ENCODE results near the gene ZACN. TPM values are rescaled to one million over a fixed set of nuclear protein-coding genes. Genes with fewer than 3 reads are reported as not detected.

Gene ZACN
- polyA plus RNA-seq, 1 donor from 2014 or later = not detected

DNA sequence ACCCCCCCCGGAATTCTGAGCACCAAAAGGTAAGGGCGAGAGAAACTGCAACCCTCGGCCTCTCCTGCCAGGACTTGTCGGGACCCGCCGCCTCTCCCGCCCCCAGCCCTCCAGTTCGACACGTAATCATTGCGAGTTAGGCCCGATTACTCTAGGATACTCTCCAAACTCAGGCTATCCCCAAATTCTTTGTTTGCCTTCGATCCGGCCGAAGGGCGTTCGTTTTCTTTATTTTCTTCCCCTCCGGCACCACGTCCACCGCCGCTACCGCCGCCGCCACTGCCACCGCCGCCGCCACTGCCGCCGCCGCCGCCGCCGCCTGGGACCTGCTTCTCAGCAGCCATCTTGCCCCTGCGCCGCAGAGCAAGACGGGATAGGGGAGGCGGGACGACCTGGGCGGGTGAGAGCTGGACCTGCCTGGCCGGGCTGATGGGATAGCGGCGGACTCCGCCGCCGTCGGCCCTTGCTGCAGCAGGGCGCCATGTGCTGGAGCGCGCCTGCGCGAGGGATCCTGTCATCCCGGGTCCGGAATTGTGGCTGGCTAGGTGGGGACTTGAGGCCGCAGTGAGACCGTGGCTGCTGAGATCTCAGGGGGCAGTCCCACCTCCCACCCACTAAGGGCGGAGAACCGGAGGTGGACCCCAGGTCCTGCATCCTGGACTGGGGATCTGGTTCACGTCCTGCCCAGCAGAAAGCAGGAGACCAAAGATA, 6.7 kb upstream of the ZACN start, which contains the start of gene SRP68:
TSS of gene SRP68 (minus strand) at position 370 of the 711 bp plus-strand sequence. CDS start at position 344, 26 bp downstream.
- H2AFZ ChIP-seq (ENCODE audit: low read depth, low read length) = peak within 1 kb of the TSS; percentile 69
- H3K4me2 ChIP-seq (ENCODE audit: low read length) = peak within 1 kb of the TSS; percentile 81
- H3K36me3 ChIP-seq (ENCODE audit: insufficient read depth, low read length) = peaks cover 5% of the 10 kb centered on the region
- no peaks in the 10 kb centered on the region for H3K9me3 ChIP-seq (ENCODE audit: low read length)
- H3F3A ChIP-seq (ENCODE audit: insufficient read depth, low read length, poor library complexity, severe bottlenecking) = no peaks in the 10 kb centered on the region
- H3K27me3 ChIP-seq (ENCODE audit: insufficient read depth, low read depth, low read length) = peaks cover 40% of the 10 kb centered on the region
- TF ChIP-seq EZH2 (IDR thresholded peaks at IDR 0.05; ENCODE audit: borderline replicate concordance, insufficient read depth, low read length, poor library complexity, severe bottlenecking) (no peak), POLR2AphosphoS5 (IDR thresholded peaks at IDR 0.05) (peak; percentile 94), SMC3 (conservative IDR thresholded peaks at IDR 0.05; ENCODE audit: poor library complexity) (no peak), MXI1 (conservative IDR thresholded peaks at IDR 0.05; ENCODE audit: poor library complexity, severe bottlenecking) (peak; percentile 83), EP300 (conservative IDR thresholded peaks at IDR 0.05; ENCODE audit: poor library complexity, severe bottlenecking) (no peak), TAF1 (IDR thresholded peaks at IDR 0.05; ENCODE audit: low read depth) (peak; percentile 62), RAD21 (conservative IDR thresholded peaks at IDR 0.05) (peak; percentile 51)
- TF ChIP-seq, protein P1, sequence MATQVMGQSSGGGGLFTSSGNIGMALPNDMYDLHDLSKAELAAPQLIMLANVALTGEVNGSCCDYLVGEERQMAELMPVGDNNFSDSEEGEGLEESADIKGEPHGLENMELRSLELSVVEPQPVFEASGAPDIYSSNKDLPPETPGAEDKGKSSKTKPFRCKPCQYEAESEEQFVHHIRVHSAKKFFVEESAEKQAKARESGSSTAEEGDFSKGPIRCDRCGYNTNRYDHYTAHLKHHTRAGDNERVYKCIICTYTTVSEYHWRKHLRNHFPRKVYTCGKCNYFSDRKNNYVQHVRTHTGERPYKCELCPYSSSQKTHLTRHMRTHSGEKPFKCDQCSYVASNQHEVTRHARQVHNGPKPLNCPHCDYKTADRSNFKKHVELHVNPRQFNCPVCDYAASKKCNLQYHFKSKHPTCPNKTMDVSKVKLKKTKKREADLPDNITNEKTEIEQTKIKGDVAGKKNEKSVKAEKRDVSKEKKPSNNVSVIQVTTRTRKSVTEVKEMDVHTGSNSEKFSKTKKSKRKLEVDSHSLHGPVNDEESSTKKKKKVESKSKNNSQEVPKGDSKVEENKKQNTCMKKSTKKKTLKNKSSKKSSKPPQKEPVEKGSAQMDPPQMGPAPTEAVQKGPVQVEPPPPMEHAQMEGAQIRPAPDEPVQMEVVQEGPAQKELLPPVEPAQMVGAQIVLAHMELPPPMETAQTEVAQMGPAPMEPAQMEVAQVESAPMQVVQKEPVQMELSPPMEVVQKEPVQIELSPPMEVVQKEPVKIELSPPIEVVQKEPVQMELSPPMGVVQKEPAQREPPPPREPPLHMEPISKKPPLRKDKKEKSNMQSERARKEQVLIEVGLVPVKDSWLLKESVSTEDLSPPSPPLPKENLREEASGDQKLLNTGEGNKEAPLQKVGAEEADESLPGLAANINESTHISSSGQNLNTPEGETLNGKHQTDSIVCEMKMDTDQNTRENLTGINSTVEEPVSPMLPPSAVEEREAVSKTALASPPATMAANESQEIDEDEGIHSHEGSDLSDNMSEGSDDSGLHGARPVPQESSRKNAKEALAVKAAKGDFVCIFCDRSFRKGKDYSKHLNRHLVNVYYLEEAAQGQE (IDR thresholded peaks at IDR 0.05; ENCODE audit: borderline replicate concordance) = peak; percentile 31
- TF ChIP-seq, protein P2, sequence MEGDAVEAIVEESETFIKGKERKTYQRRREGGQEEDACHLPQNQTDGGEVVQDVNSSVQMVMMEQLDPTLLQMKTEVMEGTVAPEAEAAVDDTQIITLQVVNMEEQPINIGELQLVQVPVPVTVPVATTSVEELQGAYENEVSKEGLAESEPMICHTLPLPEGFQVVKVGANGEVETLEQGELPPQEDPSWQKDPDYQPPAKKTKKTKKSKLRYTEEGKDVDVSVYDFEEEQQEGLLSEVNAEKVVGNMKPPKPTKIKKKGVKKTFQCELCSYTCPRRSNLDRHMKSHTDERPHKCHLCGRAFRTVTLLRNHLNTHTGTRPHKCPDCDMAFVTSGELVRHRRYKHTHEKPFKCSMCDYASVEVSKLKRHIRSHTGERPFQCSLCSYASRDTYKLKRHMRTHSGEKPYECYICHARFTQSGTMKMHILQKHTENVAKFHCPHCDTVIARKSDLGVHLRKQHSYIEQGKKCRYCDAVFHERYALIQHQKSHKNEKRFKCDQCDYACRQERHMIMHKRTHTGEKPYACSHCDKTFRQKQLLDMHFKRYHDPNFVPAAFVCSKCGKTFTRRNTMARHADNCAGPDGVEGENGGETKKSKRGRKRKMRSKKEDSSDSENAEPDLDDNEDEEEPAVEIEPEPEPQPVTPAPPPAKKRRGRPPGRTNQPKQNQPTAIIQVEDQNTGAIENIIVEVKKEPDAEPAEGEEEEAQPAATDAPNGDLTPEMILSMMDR (IDR thresholded peaks at IDR 0.05; ENCODE audit: poor library complexity, severe bottlenecking) = no peak
- H3K79me2 ChIP-seq (replicated peaks; ENCODE audit: insufficient read depth, low read length) = peaks cover 33% of the 10 kb centered on the region
- H3K27ac ChIP-seq (ENCODE audit: low read length) = peak within 1 kb of the TSS; percentile 54
- peak within 1 kb of the TSS; percentile 83 for H3K9ac ChIP-seq (ENCODE audit: low read length)
- peak within 1 kb of the TSS; percentile 84 for H3K4me3 ChIP-seq (ENCODE audit: low read length)
- H3K9me2 ChIP-seq (ENCODE audit: insufficient read depth, low read length) = no peaks in the 10 kb centered on the region
- no peaks in the 10 kb centered on the region for H4K20me1 ChIP-seq (ENCODE audit: insufficient read depth)

DNA sequence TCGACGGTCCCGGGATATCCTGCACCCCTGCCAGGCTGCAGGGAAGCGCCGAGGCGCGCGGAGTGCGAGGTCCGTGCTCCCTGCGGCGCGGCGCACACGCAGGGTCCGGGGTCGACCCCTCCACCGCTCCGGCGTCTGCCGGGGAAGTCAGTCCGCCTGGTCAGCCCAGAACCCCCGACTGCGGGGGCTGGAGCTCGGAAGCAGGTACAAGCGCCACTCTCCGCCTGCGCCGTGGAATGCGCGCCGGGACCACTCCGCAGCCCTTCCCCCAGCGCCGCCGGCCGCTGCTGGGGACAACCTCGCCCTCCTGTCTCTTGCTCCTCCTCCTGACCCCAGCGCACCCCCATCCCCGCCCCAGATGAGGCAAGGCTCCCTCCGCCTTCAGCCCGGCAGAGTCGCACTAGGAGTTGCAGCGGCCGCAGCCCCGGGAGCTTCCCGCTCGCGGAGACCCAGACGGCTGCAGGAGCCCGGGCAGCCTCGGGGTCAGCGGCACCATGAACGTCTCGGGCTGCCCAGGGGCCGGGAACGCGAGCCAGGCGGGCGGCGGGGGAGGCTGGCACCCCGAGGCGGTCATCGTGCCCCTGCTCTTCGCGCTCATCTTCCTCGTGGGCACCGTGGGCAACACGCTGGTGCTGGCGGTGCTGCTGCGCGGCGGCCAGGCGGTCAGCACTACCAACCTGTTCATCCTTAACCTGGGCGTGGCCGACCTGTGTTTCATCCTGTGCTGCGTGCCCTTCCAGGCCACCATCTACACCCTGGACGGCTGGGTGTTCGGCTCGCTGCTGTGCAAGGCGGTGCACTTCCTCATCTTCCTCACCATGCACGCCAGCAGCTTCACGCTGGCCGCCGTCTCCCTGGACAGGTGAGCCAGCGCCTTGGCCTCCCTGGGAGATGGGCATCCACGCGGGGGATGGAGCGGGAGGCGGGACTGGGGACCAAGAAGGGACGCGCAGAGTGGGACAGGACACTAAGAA, 4.3 kb upstream of the ZACN start, which contains the start of gene GALR2:
TSS of gene GALR2 (plus strand) at position 392 of the 974 bp plus-strand sequence. CDS start at position 495, 103 bp downstream.
- no peaks in the 10 kb centered on the region for H3K9me3 ChIP-seq (ENCODE audit: low read length)
- H3K9ac ChIP-seq (ENCODE audit: low read length) = no peak within 1 kb of the TSS
- TF ChIP-seq SMC3 (conservative IDR thresholded peaks at IDR 0.05; ENCODE audit: poor library complexity) = no peak
- no peak for TF ChIP-seq TAF1 (IDR thresholded peaks at IDR 0.05; ENCODE audit: low read depth)
- no peak for TF ChIP-seq RAD21 (conservative IDR thresholded peaks at IDR 0.05)
- peak; percentile 71 for TF ChIP-seq EZH2 (IDR thresholded peaks at IDR 0.05; ENCODE audit: borderline replicate concordance, insufficient read depth, low read length, poor library complexity, severe bottlenecking)
- TF ChIP-seq EP300 (conservative IDR thresholded peaks at IDR 0.05; ENCODE audit: poor library complexity, severe bottlenecking) = no peak
- TF ChIP-seq POLR2AphosphoS5 (IDR thresholded peaks at IDR 0.05) = peak; percentile 0
- H3K4me3 ChIP-seq (ENCODE audit: low read length) = peak within 1 kb of the TSS; percentile 62
- H3K27me3 ChIP-seq (ENCODE audit: insufficient read depth, low read depth, low read length) = peaks cover 59% of the 10 kb centered on the region
- no peaks in the 10 kb centered on the region for H3K9me2 ChIP-seq (ENCODE audit: insufficient read depth, low read length)
- H2AFZ ChIP-seq (ENCODE audit: low read depth, low read length) = no peak within 1 kb of the TSS
- H3F3A ChIP-seq (ENCODE audit: insufficient read depth, low read length, poor library complexity, severe bottlenecking) = no peaks in the 10 kb centered on the region
- no peaks in the 10 kb centered on the region for H4K20me1 ChIP-seq (ENCODE audit: insufficient read depth)
- no peaks in the 10 kb centered on the region for H3K36me3 ChIP-seq (ENCODE audit: insufficient read depth, low read length)
- peaks cover 30% of the 10 kb centered on the region for H3K79me2 ChIP-seq (replicated peaks; ENCODE audit: insufficient read depth, low read length)
- no peak within 1 kb of the TSS for H3K27ac ChIP-seq (ENCODE audit: low read length)
- H3K4me2 ChIP-seq (ENCODE audit: low read length) = no peak within 1 kb of the TSS

Data from neural cell (in vitro differentiated cells).